ENCODE measurements around the gene USO1.

GRCh38 chr4:75698963-75699228 lies 25.5 kb upstream of the USO1 start:
- TF ChIP-seq CTCF (IDR thresholded peaks at IDR 0.05), result no peak
- TF ChIP-seq EZH2 (IDR thresholded peaks at IDR 0.05), result no peak
- TF ChIP-seq EZH2phosphoT487 (IDR thresholded peaks at IDR 0.05), result no peak

Measured in neural progenitor cell (in vitro differentiated cells).